GM19324 (cell line): Measurements from ENCODE around the gene TECTB.
"Not testable (repeated sequence)": the region's sequence is repeated elsewhere in the genome, so short reads cannot be mapped to it uniquely, and the experiment has no call there.

Source experiments
- ATAC-seq: cut with Tn5 transposase; IDR thresholded peaks from one replicate; pipeline ENCODE4 v1.9.1; 2021; ENCODE audit warnings: mild to moderate bottlenecking, moderate library complexity; ENCODE audit not compliant: unreplicated experiment, low FRiP score

The TECTB gene

GRCh38 chr10:112283100-112283499, at the start of gene TECTB:
Gene TECTB (plus strand): TSS chr10:112283400. CDS start chr10:112283735, 335 bp downstream.
- no peak for ATAC-seq

DNA sequence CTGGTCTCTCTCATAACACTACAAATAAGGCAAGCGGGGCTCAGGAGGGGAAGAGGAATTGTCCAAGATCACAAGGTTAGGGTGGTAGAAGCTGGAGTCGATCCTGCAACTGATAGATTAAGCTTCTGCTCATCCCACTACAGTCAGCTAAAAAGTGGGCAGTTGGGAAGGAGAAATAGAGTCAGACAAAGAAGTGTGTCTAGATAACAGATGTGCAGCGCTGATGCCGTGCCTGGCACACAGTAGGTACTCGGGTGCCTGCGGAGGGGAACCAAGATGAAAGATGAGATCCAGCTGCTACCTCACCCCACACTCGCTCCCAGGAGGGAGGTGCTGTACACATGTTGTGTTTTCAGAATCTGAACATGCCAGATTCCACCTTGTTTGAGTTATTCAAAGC, 48.1 kb upstream of the TECTB start:
- no peak for ATAC-seq

DNA sequence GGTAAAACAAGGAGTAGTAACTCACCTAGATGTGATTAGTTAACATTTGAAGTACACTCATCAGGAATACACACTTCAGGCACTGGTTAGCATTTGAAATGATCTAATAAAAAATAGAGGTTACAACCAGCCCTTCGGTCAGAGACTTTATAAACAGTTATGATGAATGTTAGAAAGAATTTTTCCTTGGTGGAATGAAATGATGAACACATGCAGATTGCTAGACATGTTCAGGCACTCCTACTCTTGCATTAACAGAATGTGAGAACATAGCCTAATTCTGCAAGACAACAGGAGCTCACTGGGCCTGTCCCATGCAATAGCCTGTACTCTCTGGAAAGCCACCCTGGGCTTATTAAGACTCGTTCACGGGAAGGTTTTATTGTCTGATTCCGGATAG, 47.3 kb upstream of the TECTB start:
- no peak for ATAC-seq

- ATAC-seq = no peak
Measured at GRCh38 chr10:112236486-112236885, 46.7 kb upstream of the TECTB start.

DNA sequence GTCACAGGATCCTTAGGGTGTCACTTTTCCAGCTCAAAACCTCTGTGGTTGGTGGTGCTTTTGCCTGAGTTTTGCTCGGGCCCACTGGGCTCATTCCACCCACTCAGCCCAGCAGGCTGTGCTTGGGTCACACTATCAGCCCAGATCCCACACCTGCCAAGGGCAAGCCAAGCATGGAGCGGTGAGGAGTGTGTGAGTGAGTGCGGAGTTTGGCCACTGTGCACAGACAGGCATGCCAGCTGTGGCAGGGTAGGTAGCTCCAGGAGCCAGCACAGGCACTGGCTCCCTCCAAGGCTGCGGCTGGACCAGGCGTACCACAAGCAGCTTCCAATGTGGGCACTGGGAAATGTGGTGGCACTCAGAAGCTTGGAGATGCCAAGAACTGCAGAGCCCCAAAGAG, 43.9 kb upstream of the TECTB start:
- ATAC-seq = no peak

- no peak for ATAC-seq
Measured at GRCh38 chr10:112240441-112240840, 42.8 kb upstream of the TECTB start.

- no peak for ATAC-seq
Measured at GRCh38 chr10:112241651-112242341, 41.4 kb upstream of the TECTB start.

- ATAC-seq = no peak
Measured at GRCh38 chr10:112242769-112243168, 40.4 kb upstream of the TECTB start.

- no peak for ATAC-seq
Measured at GRCh38 chr10:112243713-112244112, 39.5 kb upstream of the TECTB start.

GRCh38 chr10:112244197-112244596, 39.0 kb upstream of the TECTB start:
- ATAC-seq = no peak

DNA sequence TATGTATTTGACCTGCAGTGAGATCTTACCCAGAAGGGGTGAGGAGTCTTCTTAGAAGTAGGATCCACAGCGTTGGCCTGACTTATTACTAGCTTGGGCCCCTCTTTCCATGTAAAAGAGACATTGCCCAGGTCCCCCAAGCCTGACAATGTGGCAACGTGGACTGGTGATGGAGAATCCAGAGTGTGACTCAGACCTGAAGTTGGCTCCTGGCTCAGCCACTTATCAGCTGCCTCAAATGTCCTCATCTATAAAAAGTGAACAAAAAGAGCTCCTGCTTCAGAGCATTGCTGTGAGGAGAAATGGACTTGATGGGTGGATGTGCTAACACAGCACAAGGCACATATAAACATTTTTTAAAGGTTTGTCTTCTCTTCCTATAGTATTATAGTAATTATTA, 35.4 kb upstream of the TECTB start:
- ATAC-seq = no peak

DNA sequence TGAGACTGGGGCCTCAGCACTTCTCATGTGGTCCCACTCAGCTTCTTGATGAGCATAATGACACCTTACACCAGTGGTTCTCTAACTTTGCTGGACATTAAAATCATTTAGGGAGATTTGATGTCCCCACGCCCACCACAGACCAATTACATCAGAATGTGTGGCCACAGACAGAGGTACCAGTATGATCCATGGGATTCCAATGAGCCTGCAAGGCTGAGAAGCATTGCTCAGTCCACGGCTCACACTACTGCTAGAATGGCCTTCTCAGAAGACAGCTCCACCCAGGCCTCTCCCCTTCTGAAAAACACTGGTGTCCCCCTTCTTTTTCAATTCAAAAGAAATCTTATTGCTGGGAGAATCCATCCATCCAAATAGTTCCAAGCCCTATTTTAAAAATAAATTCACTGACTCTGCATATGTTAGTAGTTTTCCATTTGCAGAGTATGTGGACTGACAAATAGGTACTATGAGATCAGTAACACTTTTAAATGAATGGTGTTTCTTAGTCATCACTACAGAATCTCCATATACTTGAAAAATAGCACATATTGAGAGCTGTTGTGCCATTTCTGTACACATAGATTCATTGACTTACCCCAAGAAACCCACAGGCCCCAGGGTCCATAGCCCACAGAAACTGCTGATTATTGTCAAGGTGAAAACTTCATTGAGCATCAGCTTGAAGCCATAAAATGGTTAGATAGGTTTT, 34.5 kb upstream of the TECTB start:
- ATAC-seq = no peak

- ATAC-seq = no peak
Measured at GRCh38 chr10:112249722-112250121, 33.5 kb upstream of the TECTB start.

GRCh38 chr10:112250555-112250954, 32.6 kb upstream of the TECTB start:
- ATAC-seq = no peak

DNA sequence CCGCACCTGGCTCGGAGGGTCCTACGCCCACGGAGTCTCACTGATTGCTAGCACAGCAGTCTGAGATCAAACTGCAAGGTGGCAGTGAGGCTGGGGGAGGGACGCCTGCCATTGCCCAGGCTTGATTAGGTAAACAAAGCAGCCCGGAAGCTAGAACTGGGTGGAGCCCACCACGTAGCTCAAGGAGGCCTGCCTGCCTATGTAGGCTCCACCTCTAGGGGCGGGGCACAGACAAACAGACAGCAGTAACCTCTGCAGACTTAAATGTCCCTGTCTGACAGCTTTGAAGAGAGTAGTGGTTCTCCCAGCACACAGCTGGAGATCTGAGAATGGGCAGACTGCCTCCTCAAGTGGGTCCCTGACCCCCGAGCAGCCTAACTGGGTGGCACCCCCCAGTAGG, 32.0 kb upstream of the TECTB start:
- ATAC-seq = not testable (repeated sequence)

GRCh38 chr10:112258407-112258806, 24.8 kb upstream of the TECTB start:
- no peak for ATAC-seq

- no peak for ATAC-seq
Measured at GRCh38 chr10:112259688-112260087, 23.5 kb upstream of the TECTB start.

DNA sequence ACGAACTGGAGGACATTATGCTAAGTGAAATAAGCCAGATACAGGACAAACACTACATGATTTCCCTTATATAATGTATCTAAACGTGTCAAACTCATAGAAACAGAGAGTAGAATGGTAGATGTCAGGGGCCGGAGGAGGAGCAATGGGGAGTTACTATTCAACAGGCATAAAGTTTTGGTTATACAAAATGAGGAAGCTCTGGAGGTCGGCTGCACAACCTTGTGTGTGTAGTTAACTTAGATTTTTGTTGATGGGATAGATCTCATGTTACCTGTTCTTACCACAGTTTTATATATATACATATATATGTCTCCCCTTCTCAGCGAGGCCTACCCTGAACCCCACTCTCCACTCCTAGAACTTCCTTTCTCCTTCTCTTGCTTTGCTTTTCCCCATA, 22.4 kb upstream of the TECTB start:
- no peak for ATAC-seq

DNA sequence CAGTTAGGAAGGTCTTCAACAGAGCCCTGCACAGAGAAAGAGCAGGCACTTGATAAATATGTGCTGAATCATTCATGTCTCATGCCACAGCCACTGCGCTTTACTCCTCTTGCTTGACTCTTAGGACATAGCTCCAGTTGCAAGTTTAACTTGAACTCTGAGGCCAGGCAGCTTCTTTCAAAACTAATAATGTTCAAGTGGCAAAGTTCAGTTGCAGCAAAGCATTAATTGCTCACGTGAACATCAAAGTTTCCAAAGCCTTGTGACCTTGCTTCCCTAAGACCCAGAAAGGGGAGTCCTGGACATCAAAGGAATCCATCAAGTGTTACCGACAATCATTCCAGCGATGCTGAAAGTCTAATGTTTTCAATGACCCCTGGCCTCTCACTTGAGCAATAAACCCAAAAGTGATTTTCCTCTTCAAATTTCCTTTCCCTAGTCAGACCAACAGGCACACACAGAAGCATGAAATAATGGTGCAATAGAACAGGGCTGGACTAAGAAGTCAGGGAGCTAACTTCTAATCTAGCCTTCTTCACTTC, 21.8 kb upstream of the TECTB start:
- ATAC-seq = no peak

GRCh38 chr10:112262546-112262945, 20.7 kb upstream of the TECTB start:
- no peak for ATAC-seq

- ATAC-seq = no peak
Measured at GRCh38 chr10:112265745-112266144, 17.5 kb upstream of the TECTB start.

DNA sequence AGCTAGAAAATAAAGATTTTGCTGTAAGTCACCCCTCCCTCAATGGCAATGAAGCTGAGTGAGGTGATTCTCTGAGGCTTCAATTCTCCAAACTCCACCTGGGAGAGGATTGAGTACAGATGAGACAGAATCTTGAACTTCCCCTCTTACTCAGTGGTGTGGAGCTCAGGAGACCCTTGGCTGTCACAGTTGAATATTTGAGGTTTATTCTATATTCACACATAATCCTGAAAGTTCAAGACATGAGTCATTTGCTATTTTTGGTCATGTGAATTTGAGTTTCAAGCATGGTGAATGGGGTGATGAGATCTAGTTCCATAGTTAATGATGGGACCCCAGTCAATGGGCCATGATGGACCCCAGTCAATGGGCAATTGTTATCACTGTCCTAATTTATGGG, 13.9 kb upstream of the TECTB start:
- ATAC-seq = no peak
